GM23338 (cell line): ENCODE results near the gene SAAL1. TPM values are rescaled to one million over a fixed set of nuclear protein-coding genes. Genes with fewer than 3 reads are reported as not detected.

ENCODE experiments used
- ATAC-seq: fragments of 200-7000 bp; cut with Tn5 transposase; 3 replicates; pipeline ENCODE4 v1.9.1; 2020
- DNase-seq: peaks from one replicate; pipeline ENCODE4 v3.0.0-alpha.2; 2015; ENCODE audit warnings: low spot score
- H2AFZ ChIP-seq: fragments of 200-600 bp; sonication (generic); 2 replicates; pipeline ENCODE4 v1.8.0; 2016; ENCODE audit warnings: antibody characterized with exemption, mild to moderate bottlenecking, moderate library complexity
- H3F3A ChIP-seq: fragments of 200-600 bp; sonication (generic); replicated peaks from 2 replicates; pipeline ENCODE4 v1.8.0; 2017; ENCODE audit warnings: antibody characterized with exemption, mixed run types, low read depth
- H3K27ac ChIP-seq: fragments of 200-600 bp; sonication (generic); 2 replicates; pipeline ENCODE4 v1.6.1; 2016; ENCODE audit warnings: low read depth
- H3K27me3 ChIP-seq: fragments of 200-600 bp; sonication (generic); 2 replicates; pipeline ENCODE4 v1.8.0; 2016; ENCODE audit warnings: mild to moderate bottlenecking, mixed run types, moderate library complexity; ENCODE audit not compliant: insufficient read depth
- H3K36me3 ChIP-seq: fragments of 200-600 bp; sonication (generic); 2 replicates; pipeline ENCODE4 v1.8.0; 2016; ENCODE audit warnings: mild to moderate bottlenecking; ENCODE audit not compliant: insufficient read depth
- H3K4me1 ChIP-seq: fragments of 200-600 bp; sonication (generic); 2 replicates; pipeline ENCODE4 v1.8.0; 2016; ENCODE audit warnings: mild to moderate bottlenecking, moderate library complexity; ENCODE audit not compliant: insufficient read depth
- H3K4me2 ChIP-seq: fragments of 200-600 bp; sonication (generic); 2 replicates; pipeline ENCODE4 v1.7.1; 2017; ENCODE audit warnings: mixed run types
- H3K4me3 ChIP-seq: fragments of 200-600 bp; sonication (generic); 2 replicates; pipeline ENCODE4 v1.6.1; 2016; ENCODE audit warnings: mixed run types
- H3K79me2 ChIP-seq: fragments of 200-600 bp; sonication (generic); replicated peaks from 2 replicates; pipeline ENCODE4 v1.8.0; 2017; ENCODE audit warnings: mild to moderate bottlenecking; ENCODE audit not compliant: insufficient read depth
- H3K9me2 ChIP-seq: fragments of 200-600 bp; sonication (generic); 2 replicates; pipeline ENCODE4 v1.8.0; 2017; ENCODE audit not compliant: insufficient read depth
- H4K20me1 ChIP-seq: fragments of 200-600 bp; sonication (generic); replicated peaks from 2 replicates; pipeline ENCODE4 v1.8.0; 2017; ENCODE audit warnings: mild to moderate bottlenecking; ENCODE audit not compliant: insufficient read depth
- H3K27ac Mint-ChIP-seq: 2 replicates; pipeline ENCODE4 v1.8.0; 2020; ENCODE audit warnings: inconsistent platforms, mild to moderate bottlenecking, moderate library complexity, mixed read lengths
- H3K27me3 Mint-ChIP-seq: 3 replicates; pipeline ENCODE4 v1.8.0; 2022; ENCODE audit warnings: low read depth, mild to moderate bottlenecking, moderate library complexity, mixed read lengths, inconsistent platforms; ENCODE audit not compliant: insufficient read depth, poor library complexity
- H3K36me3 Mint-ChIP-seq: 3 replicates; pipeline ENCODE4 v1.8.0; 2021; ENCODE audit warnings: low read depth, mild to moderate bottlenecking, inconsistent platforms, moderate library complexity, mixed read lengths
- H3K4me1 Mint-ChIP-seq: 3 replicates; pipeline ENCODE4 v1.8.0; 2020; ENCODE audit warnings: mild to moderate bottlenecking, inconsistent platforms, mixed read lengths
- H3K4me3 Mint-ChIP-seq: 3 replicates; pipeline ENCODE4 v1.8.0; 2021; ENCODE audit warnings: moderate library complexity, mild to moderate bottlenecking, inconsistent platforms, mixed read lengths
- H3K9me3 Mint-ChIP-seq: 3 replicates; pipeline ENCODE4 v1.8.0; 2020; ENCODE audit warnings: moderate library complexity, mild to moderate bottlenecking, inconsistent platforms, mixed read lengths
- ETS1 ChIP-seq: IDR thresholded peaks from 2 replicates; pipeline ENCODE4 v1.6.1; 2016; ENCODE audit warnings: antibody characterized with exemption
- EZH2 ChIP-seq: fragments of 200-600 bp; sonication (generic); IDR thresholded peaks from one replicate; pipeline ENCODE4 v1.8.0; 2017; ENCODE audit warnings: antibody characterized with exemption, mild to moderate bottlenecking, low read depth; ENCODE audit not compliant: unreplicated experiment
- ZNF331 ChIP-seq: fragments of 250-450 bp; sonication (Bioruptor Pico); IDR thresholded peaks from 2 replicates; pipeline ENCODE4 v1.5.0; 2020; ENCODE audit warnings: low read depth, mild to moderate bottlenecking, moderate library complexity
- ZNF462 ChIP-seq: fragments of 250-450 bp; sonication (Bioruptor Pico); IDR thresholded peaks from 2 replicates; pipeline ENCODE4 v1.5.0; 2020; ENCODE audit warnings: mild to moderate bottlenecking, moderate library complexity
- polyA plus RNA-seq: library from polyadenylated mRNA; unstranded; fragments of >200 nt; fragmentation: Nextera tagmentation; extraction: Ambion mirVana; gene quantifications from 2 replicates; pipeline ENCODE4 v1.2.1, GENCODE V29; 2016
- total RNA-seq: library from RNA; depleted of rRNA; stranded (reverse); fragments of >200 nt; shearing (Covaris generic); gene quantifications from 2 replicates; pipeline ENCODE4 v1.2.3, GENCODE V29; 2014
- TF ChIP-seq, protein P1 (sequence below), 2 experiments: fragments of 200-600 bp in 1 of 2; sonication (generic) in 1 of 2; conservative IDR thresholded peaks; 2 replicates each; pipeline versions ENCODE4 v1.5.1 to v1.6.1; 2016 to 2017; ENCODE audit warnings: antibody characterized with exemption in 2 of 2, low read depth in 2 of 2, mild to moderate bottlenecking in 2 of 2, moderate library complexity in 1 of 2

Gene SAAL1
- total and polyA plus RNA-seq, 2 experiments from 2014 or later, result 45.9 to 61.0 TPM

GRCh38 chr11:18140145-18140544 is 34.3 kb upstream of the SAAL1 start (continued):
- TF ChIP-seq ZNF462 (CRISPR knock-in tag), result no peak

DNA sequence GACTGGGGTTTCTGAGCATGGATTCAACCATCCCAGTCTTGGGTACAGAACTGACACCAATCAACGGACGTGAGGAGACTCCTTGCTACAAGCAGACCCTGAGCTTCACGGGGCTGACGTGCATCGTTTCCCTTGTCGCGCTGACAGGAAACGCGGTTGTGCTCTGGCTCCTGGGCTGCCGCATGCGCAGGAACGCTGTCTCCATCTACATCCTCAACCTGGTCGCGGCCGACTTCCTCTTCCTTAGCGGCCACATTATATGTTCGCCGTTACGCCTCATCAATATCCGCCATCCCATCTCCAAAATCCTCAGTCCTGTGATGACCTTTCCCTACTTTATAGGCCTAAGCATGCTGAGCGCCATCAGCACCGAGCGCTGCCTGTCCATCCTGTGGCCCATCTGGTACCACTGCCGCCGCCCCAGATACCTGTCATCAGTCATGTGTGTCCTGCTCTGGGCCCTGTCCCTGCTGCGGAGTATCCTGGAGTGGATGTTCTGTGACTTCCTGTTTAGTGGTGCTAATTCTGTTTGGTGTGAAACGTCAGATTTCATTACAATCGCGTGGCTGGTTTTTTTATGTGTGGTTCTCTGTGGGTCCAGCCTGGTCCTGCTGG is 31.4 kb upstream of the SAAL1 start:
- H3K4me3 ChIP-seq, result no peak overlapping the region
- peaks cover 3% of the 10 kb centered on the region; the same call in 1 of the 3 replicates for H3K36me3 Mint-ChIP-seq
- H3K4me2 ChIP-seq, result no peak overlapping the region
- H3F3A ChIP-seq, result no peaks in the 10 kb centered on the region
- no peak overlapping the region for H3K4me3 Mint-ChIP-seq
- peaks cover 6% of the 10 kb centered on the region for H3K27me3 Mint-ChIP-seq
- no peak overlapping the region for H3K27ac ChIP-seq
- no peaks in the 10 kb centered on the region for H3K27me3 ChIP-seq
- no peaks in the 10 kb centered on the region for H4K20me1 ChIP-seq
- ATAC-seq (no peak), DNase-seq (no peak)
- H3K4me1 ChIP-seq, result peaks cover 7% of the 10 kb centered on the region
- peaks cover 7% of the 10 kb centered on the region for H3K9me3 Mint-ChIP-seq
- H3K79me2 ChIP-seq, result no peaks in the 10 kb centered on the region
- peaks cover 14% of the 10 kb centered on the region for H3K4me1 Mint-ChIP-seq
- no peaks in the 10 kb centered on the region for H3K36me3 ChIP-seq
- H3K9me2 ChIP-seq, result 0 out of 2 replicates have a peak, but pooled peaks cover 4% of the 10 kb centered on the region
- H3K27ac Mint-ChIP-seq, result no peak overlapping the region
- H2AFZ ChIP-seq, result no peak overlapping the region
- TF ChIP-seq ZNF462 (CRISPR knock-in tag) (no peak), ZNF331 (no peak), EZH2 (no peak), ETS1 (no peak)
- TF ChIP-seq, protein P1, sequence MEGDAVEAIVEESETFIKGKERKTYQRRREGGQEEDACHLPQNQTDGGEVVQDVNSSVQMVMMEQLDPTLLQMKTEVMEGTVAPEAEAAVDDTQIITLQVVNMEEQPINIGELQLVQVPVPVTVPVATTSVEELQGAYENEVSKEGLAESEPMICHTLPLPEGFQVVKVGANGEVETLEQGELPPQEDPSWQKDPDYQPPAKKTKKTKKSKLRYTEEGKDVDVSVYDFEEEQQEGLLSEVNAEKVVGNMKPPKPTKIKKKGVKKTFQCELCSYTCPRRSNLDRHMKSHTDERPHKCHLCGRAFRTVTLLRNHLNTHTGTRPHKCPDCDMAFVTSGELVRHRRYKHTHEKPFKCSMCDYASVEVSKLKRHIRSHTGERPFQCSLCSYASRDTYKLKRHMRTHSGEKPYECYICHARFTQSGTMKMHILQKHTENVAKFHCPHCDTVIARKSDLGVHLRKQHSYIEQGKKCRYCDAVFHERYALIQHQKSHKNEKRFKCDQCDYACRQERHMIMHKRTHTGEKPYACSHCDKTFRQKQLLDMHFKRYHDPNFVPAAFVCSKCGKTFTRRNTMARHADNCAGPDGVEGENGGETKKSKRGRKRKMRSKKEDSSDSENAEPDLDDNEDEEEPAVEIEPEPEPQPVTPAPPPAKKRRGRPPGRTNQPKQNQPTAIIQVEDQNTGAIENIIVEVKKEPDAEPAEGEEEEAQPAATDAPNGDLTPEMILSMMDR (conservative IDR thresholded peaks at IDR 0.05; ENCODE audit: low read depth in 2 of 2), result no peak
